GM21360 (cell line): ENCODE data around the gene DDX31.

Experiments used
- ATAC-seq: cut with Tn5 transposase; IDR thresholded peaks from one replicate; pipeline ENCODE4 v1.9.1; 2021; ENCODE audit warnings: mild to moderate bottlenecking, moderate library complexity; ENCODE audit not compliant: unreplicated experiment

DDX31 gene

GRCh38 chr9:132548751-132549640 lies 120.8 kb downstream of the DDX31 start:
- ATAC-seq: no peak

- no peak for ATAC-seq
Measured at GRCh38 chr9:132547976-132548730, 121.6 kb downstream of the DDX31 start.

DNA sequence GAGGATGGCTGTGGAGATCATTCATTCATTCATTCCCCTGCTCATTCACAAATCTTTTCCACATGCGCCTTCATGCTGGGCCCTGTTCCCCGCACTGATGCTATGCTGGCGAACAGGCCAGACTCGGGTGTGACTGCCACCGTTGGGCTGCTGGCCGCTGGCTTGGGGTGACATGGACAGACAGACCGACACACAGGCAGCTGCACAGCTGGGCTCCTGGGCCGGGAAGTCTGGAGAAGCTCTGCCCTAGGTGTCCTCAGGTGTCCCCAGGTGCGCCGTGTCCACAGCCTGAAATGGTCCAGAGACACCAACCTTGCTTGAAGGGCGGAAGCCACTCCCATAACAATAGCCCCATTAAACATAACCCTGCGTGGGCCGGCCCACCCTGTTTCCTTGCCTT lies 122.3 kb downstream of the DDX31 start:
- no peak for ATAC-seq

- ATAC-seq: no peak
Measured at GRCh38 chr9:132547052-132547431, 122.7 kb downstream of the DDX31 start.

- ATAC-seq: no peak
Measured at GRCh38 chr9:132546148-132547051, 123.4 kb downstream of the DDX31 start.

DNA sequence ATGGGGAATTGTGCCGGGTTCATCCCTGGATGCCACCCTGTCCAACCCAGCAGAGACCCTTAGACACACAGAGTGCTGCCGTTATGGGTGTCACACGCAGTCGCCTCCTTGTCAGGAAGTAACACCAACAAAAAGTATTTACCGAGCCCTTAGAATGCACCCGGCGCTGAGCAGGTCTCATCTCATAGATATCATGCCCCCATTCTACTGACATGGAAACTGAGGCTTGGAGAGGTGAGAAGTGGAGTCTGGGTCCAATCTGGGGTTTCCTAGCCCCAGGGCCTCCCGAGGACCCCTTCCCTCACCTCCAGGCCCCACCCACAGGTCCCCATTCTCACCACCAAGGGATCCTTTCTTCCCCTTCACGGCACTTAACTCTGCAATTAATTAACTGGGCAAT lies 124.2 kb downstream of the DDX31 start:
- no peak for ATAC-seq

DNA sequence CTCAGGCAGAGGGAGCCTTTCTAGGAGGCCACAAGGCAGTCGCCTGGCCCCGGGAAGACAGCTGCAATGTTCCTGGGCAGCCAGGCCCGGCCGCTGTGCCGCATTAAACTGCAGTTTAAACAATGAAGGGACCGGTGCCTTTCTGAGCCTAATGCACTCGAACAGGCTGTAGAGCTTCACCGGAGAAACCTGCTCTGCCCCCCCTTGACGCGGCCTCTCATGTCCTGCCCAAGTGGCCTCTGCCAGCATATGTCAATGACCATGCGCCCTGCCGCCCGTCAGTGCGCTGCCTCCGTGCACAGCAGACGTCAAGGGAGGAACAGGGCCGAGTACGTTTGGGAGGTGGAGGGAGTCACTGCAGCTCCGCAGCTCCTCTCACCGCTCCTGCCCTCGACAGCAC lies 125.8 kb downstream of the DDX31 start:
- no peak for ATAC-seq

- ATAC-seq: no peak
Measured at GRCh38 chr9:132543251-132543650, 126.5 kb downstream of the DDX31 start.
